RWPE2 (cell line): ENCODE data around the gene TIMP4.
A peak's percentile ranks its signal among the peaks of the same experiment; 100 is the strongest.

Experiments used
- ATAC-seq: fragments of 200-7000 bp; cut with Tn5 transposase; 3 replicates; pipeline ENCODE4 v1.9.1; 2021; ENCODE audit warnings: low read depth
- DNase-seq: peaks from one replicate; pipeline ENCODE4 v3.0.0-alpha.2; 2020; ENCODE audit warnings: low spot score
- H3K27ac ChIP-seq: fragments of 450-650 bp; 2 replicates; pipeline ENCODE4 v1.5.1; 2017; ENCODE audit warnings: mild to moderate bottlenecking; ENCODE audit not compliant: poor library complexity, severe bottlenecking
- H3K27me3 ChIP-seq: fragments of 250-450 bp; sonication (Bioruptor Pico); 2 replicates; pipeline ENCODE4 v1.5.1; 2021; ENCODE audit warnings: mild to moderate bottlenecking, moderate library complexity; ENCODE audit not compliant: insufficient read depth, poor library complexity, severe bottlenecking
- H3K36me3 ChIP-seq: fragments of 250-450 bp; sonication (Bioruptor Pico); 2 replicates; pipeline ENCODE4 v1.5.1; 2020; ENCODE audit warnings: low read depth, mild to moderate bottlenecking, moderate library complexity
- H3K4me1 ChIP-seq: fragments of 250-450 bp; sonication (Bioruptor Pico); 2 replicates; pipeline ENCODE4 v1.5.1; 2021; ENCODE audit warnings: mild to moderate bottlenecking, moderate library complexity; ENCODE audit not compliant: insufficient read depth, poor library complexity, severe bottlenecking
- H3K4me3 ChIP-seq: fragments of 250-450 bp; sonication (Bioruptor Pico); 2 replicates; pipeline ENCODE4 v1.5.1; 2021; ENCODE audit warnings: mild to moderate bottlenecking, moderate library complexity; ENCODE audit not compliant: severe bottlenecking
- H3K9me3 ChIP-seq: fragments of 250-450 bp; sonication (Bioruptor Pico); 2 replicates; pipeline ENCODE4 v1.5.1; 2021; ENCODE audit warnings: mild to moderate bottlenecking, moderate library complexity; ENCODE audit not compliant: severe bottlenecking
- TF ChIP-seq, protein P1 (sequence below): fragments of 450-650 bp; IDR thresholded peaks from one replicate; pipeline ENCODE4 v1.5.1; 2017; ENCODE audit warnings: mild to moderate bottlenecking, moderate library complexity; ENCODE audit not compliant: poor library complexity, severe bottlenecking

TIMP4 gene

DNA sequence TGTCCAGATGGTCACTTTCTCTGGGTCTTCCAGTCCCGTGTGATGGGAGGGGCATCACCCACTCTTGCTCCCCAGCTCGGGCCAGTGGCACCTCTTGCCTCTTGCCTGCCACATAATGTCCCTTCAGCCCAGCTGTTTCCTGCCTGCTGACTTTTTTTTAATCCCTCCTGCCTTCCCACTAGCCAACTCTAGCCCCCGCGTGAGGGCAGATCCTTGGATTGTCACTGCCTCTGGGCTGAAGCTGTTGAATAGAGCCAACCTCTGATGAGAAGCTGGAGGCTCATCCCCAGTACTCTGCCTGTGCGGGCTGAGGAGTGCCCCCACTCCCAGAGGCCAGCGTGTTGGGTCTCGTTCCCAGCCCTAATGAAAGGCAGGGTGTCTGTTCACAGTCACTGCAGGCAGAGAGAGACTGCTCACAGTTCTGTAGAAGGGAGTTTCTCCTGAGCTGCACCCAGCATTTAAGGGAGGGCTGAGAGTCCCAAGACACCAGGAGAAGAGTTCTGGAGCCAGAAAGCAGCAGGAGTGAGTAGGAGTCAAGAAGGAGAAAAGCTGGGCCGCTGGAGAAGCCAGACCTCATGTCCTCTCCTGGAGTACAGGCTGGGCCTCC lies 30.1 kb upstream of the TIMP4 start:
- H3K4me3 ChIP-seq = no peak overlapping the region
- no peaks in the 10 kb centered on the region for H3K9me3 ChIP-seq
- peaks cover 30% of the 10 kb centered on the region for H3K4me1 ChIP-seq
- TF ChIP-seq, protein P1, sequence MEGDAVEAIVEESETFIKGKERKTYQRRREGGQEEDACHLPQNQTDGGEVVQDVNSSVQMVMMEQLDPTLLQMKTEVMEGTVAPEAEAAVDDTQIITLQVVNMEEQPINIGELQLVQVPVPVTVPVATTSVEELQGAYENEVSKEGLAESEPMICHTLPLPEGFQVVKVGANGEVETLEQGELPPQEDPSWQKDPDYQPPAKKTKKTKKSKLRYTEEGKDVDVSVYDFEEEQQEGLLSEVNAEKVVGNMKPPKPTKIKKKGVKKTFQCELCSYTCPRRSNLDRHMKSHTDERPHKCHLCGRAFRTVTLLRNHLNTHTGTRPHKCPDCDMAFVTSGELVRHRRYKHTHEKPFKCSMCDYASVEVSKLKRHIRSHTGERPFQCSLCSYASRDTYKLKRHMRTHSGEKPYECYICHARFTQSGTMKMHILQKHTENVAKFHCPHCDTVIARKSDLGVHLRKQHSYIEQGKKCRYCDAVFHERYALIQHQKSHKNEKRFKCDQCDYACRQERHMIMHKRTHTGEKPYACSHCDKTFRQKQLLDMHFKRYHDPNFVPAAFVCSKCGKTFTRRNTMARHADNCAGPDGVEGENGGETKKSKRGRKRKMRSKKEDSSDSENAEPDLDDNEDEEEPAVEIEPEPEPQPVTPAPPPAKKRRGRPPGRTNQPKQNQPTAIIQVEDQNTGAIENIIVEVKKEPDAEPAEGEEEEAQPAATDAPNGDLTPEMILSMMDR = no peak
- ATAC-seq (no peak), DNase-seq (no peak)
- no peak overlapping the region for H3K27ac ChIP-seq
- no peaks in the 10 kb centered on the region for H3K36me3 ChIP-seq
- no peaks in the 10 kb centered on the region for H3K27me3 ChIP-seq

DNA sequence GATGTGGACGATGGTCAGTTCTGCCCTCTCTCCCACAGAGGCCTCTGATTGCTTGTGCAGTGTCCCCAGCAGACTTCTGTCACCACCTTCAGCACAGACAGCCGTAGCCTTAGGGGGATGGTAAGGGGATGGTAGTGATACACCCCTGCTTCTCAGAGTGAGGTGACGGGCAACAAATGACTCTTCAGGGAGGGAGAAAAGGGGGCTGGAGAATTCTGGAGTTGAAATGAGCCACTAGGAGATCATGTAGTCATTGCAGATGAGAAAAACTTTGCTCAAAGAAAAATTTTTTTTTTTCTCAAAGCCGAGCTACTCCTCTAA lies 29.6 kb upstream of the TIMP4 start:
- no peak overlapping the region for H3K27ac ChIP-seq
- no peak overlapping the region for H3K4me3 ChIP-seq
- H3K9me3 ChIP-seq = no peaks in the 10 kb centered on the region
- peaks cover 27% of the 10 kb centered on the region for H3K4me1 ChIP-seq
- ATAC-seq (no peak), DNase-seq (no peak)
- TF ChIP-seq, protein P1 = no peak
- no peaks in the 10 kb centered on the region for H3K36me3 ChIP-seq
- no peaks in the 10 kb centered on the region for H3K27me3 ChIP-seq

DNA sequence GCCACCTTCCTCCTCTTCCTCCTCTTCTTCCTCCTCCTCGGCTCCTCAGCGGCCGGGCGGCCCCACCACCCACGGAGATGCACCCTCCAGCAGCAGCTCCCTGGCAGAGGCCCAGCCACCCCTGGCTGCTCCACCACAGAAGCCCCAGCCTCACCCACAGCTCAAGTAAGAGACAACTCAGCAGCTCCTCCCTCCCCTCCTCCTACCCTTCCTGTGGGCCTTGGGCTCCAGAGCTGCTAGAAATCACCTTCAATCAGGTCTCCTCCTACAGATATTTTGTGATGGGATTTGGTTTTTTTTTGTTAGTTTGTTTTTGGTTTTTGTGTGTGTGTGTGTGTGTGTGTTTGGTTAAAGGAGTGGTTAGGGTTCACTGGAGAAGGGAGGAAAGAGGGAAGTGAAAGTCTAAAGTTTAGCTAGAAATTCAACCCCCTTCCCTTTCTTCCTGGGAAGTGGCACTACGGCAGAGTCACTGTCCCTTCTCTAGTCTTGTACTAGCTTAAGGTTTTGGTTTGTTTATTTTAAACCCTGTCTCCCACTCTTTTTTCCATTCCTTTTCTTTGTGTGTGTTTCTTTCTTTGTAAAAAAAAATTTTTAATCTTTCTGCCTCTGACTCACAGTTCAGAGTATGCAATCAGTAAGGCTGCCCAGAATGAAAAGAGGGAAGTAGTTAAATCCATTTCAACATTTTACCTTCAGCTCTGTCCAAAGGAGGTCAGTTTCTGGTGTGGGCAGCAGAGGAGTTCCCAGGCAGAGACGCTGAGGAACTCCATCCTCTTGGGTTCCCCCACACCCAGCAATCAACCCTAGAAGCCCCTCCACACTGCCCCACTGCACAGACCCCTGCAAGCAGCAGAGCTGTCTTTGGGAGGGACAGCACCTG lies 29.0 kb upstream of the TIMP4 start:
- peak; percentile 68 for ATAC-seq

DNA sequence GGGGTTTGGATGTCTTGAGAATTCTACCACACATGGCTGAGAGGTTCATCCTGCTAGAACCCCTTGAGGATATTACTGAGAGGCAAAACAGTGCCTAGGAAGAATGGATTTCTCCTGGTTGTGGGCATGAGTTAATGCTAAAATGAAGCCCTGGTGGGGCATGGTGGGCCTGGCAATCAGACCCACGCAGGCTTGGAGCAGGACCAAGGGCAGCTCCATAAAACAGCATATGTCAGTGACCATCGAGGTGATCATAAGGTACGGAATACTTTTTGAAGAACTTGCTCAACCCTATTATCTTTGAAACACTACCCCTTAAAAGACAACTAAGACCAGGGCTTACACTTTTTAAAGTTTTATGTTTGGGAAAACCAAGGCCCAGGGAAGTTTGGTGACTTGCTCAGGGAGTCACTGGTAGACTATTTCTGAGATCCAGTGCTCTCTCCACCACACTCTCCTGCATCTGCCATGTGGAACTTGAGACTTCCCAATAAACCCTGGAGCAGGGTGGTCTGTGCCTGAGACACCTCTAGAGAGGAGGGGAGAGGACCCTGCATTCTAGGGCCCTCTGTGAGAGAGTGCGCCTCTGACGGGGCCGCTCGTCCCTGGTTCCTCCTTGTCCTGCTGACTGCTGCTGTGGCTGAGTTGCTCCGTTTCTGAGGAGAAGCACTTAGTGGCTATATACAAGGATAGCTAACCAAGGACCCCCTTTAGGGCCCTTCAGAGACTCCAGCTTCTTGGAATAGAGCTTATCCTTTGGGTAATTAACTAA lies 28.0 kb upstream of the TIMP4 start:
- TF ChIP-seq, protein P1 = no peak
- no peaks in the 10 kb centered on the region for H3K27me3 ChIP-seq
- H3K4me3 ChIP-seq = no peak overlapping the region
- DNase-seq = no peak
- H3K9me3 ChIP-seq = no peaks in the 10 kb centered on the region
- ATAC-seq = no peak
- H3K27ac ChIP-seq = no peak overlapping the region
- H3K4me1 ChIP-seq = peaks cover 22% of the 10 kb centered on the region
- H3K36me3 ChIP-seq = no peaks in the 10 kb centered on the region

More for the DNA sequence above, 29.0 kb upstream of the TIMP4 start:
- Histone ChIP-seq H3K27me3 (no peaks in the 10 kb centered on the region), H3K27ac (no peak overlapping the region), H3K4me1 (peaks cover 22% of the 10 kb centered on the region), H3K4me3 (no peak overlapping the region), H3K36me3 (no peaks in the 10 kb centered on the region), H3K9me3 (no peaks in the 10 kb centered on the region)
- TF ChIP-seq, protein P1 = no peak
- DNase-seq = no peak
